ENCODE measurements around the gene DIO3.

The DIO3 gene

GRCh38 chr14:101573289-101573688 is 12.0 kb downstream of the DIO3 start:
- DNase-seq = no peak
- intact Hi-C loops (cut with DNase I) = no loop called here

- no peak for DNase-seq
- intact Hi-C loops (cut with DNase I) = no loop called here
Measured at GRCh38 chr14:101575581-101575980, 14.3 kb downstream of the DIO3 start.

GRCh38 chr14:101577221-101577909 is 16.1 kb downstream of the DIO3 start:
- no peak for DNase-seq
- intact Hi-C loops (cut with DNase I) = no loop called here

- no peak for DNase-seq
- intact Hi-C loops (cut with DNase I) = no loop called here
Measured at GRCh38 chr14:101578489-101578888, 17.2 kb downstream of the DIO3 start.

- no peak for DNase-seq
- intact Hi-C loops (cut with DNase I) = no loop called here
Measured at GRCh38 chr14:101579372-101580080, 18.2 kb downstream of the DIO3 start.

- intact Hi-C loops (cut with DNase I) = no loop called here
- no peak for DNase-seq
Measured at GRCh38 chr14:101581806-101582205, 20.5 kb downstream of the DIO3 start.

GRCh38 chr14:101582294-101582693 is 21.0 kb downstream of the DIO3 start:
- DNase-seq = no peak
- intact Hi-C loops (cut with DNase I) = no loop called here

- intact Hi-C loops (cut with DNase I) = no loop called here
- no peak for DNase-seq
Measured at GRCh38 chr14:101583006-101583714, 21.9 kb downstream of the DIO3 start.

GRCh38 chr14:101583715-101584054 is 22.4 kb downstream of the DIO3 start:
- DNase-seq = no peak

GRCh38 chr14:101584055-101584859 is 23.0 kb downstream of the DIO3 start:
- peak in 1 of 42 donors; percentile 10 for DNase-seq
- intact Hi-C loops (cut with DNase I) = no loop called here

More at GRCh38 chr14:101583715-101584054, 22.4 kb downstream of the DIO3 start:
- intact Hi-C loops (cut with DNase I) = no loop called here

GRCh38 chr14:101585211-101585610 is 23.9 kb downstream of the DIO3 start:
- intact Hi-C loops (cut with DNase I) = no loop called here
- peak in 2 of 42 donors; percentile 12 to 18 for DNase-seq

GRCh38 chr14:101586531-101587430 is 25.5 kb downstream of the DIO3 start:
- DNase-seq = peak in 3 of 42 donors; percentile 17 to 37 (median 22)

GRCh38 chr14:101587441-101587911 is 26.2 kb downstream of the DIO3 start:
- DNase-seq = peak in 4 of 42 donors; percentile 17 to 44 (median 31)
- intact Hi-C loops (cut with DNase I) = no loop called here

More at GRCh38 chr14:101586531-101587430, 25.5 kb downstream of the DIO3 start:
- intact Hi-C loops (cut with DNase I) = no loop called here

GRCh38 chr14:101588286-101588975 is 27.1 kb downstream of the DIO3 start:
- intact Hi-C loops (cut with DNase I) = no loop called here
- DNase-seq = peak in 2 of 42 donors; percentile 28 to 38

GRCh38 chr14:101588990-101589389 is 27.7 kb downstream of the DIO3 start:
- intact Hi-C loops (cut with DNase I) = no loop called here
- DNase-seq = peak in 1 of 42 donors; percentile 20

- intact Hi-C loops (cut with DNase I) = no loop called here
Measured at GRCh38 chr14:101589486-101590015, 28.3 kb downstream of the DIO3 start.

GRCh38 chr14:101590062-101590461 is 28.8 kb downstream of the DIO3 start:
- DNase-seq = no peak
- intact Hi-C loops (cut with DNase I) = no loop called here

More at GRCh38 chr14:101589486-101590015, 28.3 kb downstream of the DIO3 start:
- no peak for DNase-seq

Measured in head of caudate nucleus (tissue), 42 donors.